ENCODE data around the gene ZNF276.
"Not testable (repeated sequence)": the region's sequence is repeated elsewhere in the genome, so short reads cannot be mapped to it uniquely, and the experiment has no call there.

The ZNF276 gene

DNA sequence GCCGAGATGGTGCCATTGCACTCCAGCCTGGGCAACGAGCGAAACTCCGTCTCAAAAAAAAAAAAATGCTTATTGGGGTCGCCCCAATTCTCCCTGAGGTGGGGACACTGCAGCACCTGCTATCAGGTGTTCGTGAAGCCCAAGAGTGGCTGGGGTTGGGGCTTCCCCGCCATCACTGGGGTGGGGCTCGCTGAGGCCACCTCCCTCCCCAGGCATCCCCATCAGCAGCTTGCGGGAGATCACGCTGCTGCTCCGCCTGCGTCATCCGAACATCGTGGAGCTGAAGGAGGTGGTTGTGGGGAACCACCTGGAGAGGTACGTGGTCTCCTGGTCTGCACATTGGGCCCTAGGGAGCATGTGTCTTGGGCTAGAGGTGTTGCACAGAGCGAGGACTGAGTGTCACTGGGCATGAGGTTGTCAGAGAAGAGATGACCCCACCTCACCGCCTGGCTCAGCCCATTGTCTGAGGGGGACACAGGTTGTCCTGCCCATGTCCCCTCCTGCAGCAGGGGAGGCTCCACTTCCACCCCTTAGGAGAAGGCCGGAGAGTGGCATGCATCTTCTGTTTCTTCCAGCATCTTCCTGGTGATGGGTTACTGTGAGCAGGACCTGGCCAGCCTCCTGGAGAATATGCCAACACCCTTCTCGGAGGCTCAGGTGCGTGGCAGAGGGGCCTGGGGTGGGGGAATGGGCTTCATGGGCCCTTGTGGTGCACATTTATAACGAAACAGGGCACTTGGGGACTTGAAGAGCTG, 29.9 kb upstream of the ZNF276 start:
- no peaks in the 10 kb centered on the region for H3K27me3 ChIP-seq (ENCODE audit: insufficient read depth, low read depth, severe bottlenecking)
- no peak overlapping the region for H3K4me3 ChIP-seq (ENCODE audit: low read depth, low read length)
- no peak for DNase-seq
- no peak overlapping the region for H3K27ac ChIP-seq
- peaks cover 8% of the 10 kb centered on the region; the same call in 1 of the 2 replicates for H3K36me3 ChIP-seq
- TF ChIP-seq, protein P1, sequence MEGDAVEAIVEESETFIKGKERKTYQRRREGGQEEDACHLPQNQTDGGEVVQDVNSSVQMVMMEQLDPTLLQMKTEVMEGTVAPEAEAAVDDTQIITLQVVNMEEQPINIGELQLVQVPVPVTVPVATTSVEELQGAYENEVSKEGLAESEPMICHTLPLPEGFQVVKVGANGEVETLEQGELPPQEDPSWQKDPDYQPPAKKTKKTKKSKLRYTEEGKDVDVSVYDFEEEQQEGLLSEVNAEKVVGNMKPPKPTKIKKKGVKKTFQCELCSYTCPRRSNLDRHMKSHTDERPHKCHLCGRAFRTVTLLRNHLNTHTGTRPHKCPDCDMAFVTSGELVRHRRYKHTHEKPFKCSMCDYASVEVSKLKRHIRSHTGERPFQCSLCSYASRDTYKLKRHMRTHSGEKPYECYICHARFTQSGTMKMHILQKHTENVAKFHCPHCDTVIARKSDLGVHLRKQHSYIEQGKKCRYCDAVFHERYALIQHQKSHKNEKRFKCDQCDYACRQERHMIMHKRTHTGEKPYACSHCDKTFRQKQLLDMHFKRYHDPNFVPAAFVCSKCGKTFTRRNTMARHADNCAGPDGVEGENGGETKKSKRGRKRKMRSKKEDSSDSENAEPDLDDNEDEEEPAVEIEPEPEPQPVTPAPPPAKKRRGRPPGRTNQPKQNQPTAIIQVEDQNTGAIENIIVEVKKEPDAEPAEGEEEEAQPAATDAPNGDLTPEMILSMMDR (IDR thresholded peaks at IDR 0.05; ENCODE audit: low read depth, low read length), result no peak
- H3K9me3 ChIP-seq (ENCODE audit: severe bottlenecking), result no peaks in the 10 kb centered on the region

DNA sequence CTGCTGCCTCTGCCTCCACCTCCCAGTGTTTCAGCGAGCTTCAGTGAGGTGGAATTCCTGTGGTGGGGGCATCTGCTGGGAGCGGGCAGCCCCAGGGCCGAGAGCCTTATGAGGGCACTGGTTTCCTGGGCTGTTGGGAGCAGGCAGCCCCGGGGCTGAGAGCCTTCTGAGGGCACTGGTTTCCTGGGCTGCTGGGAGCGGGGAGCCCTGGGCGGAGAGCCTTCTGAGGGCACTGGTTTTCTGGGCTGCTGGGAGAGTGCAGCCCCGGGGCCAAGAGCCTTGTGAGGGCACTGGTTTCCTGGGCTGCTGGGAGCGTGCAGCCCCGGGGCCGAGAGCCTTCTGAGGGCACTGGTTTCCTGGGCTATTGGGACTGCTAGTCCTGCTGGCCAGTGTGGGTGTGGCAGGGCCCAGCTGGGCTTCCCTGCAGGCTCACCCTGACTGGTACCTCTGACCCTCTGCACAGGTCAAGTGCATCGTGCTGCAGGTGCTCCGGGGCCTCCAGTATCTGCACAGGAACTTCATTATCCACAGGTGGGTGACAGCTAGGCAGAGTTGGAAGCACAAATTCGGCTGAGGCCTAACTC, 29.3 kb upstream of the ZNF276 start:
- Histone ChIP-seq H3K27me3 (ENCODE audit: insufficient read depth, low read depth, severe bottlenecking) (no peaks in the 10 kb centered on the region), H3K27ac (no peak overlapping the region), H3K4me3 (ENCODE audit: low read depth, low read length) (no peak overlapping the region), H3K9me3 (ENCODE audit: severe bottlenecking) (no peaks in the 10 kb centered on the region), H3K36me3 (peaks cover 8% of the 10 kb centered on the region; the same call in 1 of the 2 replicates)
- DNase-seq, result no peak
- TF ChIP-seq, protein P1 (IDR thresholded peaks at IDR 0.05; ENCODE audit: low read depth, low read length), result no peak

DNA sequence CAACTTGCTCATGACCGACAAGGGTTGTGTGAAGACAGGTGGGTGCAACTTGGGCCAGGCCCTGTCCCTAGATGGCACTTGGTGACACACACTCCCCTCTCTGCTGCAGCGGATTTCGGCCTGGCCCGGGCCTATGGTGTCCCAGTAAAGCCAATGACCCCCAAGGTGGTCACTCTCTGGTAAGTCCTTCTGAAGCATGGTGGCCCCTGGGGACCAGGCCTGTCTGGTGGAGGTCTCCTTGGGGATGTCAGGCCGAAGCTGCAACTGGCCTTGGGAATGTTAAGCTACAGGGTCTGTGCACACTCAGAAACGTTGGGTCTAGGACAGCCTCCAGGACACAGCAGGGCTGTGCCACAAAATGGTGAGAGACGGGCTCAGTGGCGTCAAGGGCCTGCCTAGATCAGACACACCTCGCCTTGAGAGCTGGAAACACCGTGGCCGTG, 28.0 kb upstream of the ZNF276 start:
- TF ChIP-seq, protein P1 (IDR thresholded peaks at IDR 0.05; ENCODE audit: low read depth, low read length), result no peak
- no peak for DNase-seq
- Histone ChIP-seq H3K36me3 (peaks cover 8% of the 10 kb centered on the region; the same call in 1 of the 2 replicates), H3K9me3 (ENCODE audit: severe bottlenecking) (no peaks in the 10 kb centered on the region), H3K27ac (no peak overlapping the region), H3K27me3 (ENCODE audit: insufficient read depth, low read depth, severe bottlenecking) (no peaks in the 10 kb centered on the region), H3K4me3 (ENCODE audit: low read depth, low read length) (no peak overlapping the region)

DNA sequence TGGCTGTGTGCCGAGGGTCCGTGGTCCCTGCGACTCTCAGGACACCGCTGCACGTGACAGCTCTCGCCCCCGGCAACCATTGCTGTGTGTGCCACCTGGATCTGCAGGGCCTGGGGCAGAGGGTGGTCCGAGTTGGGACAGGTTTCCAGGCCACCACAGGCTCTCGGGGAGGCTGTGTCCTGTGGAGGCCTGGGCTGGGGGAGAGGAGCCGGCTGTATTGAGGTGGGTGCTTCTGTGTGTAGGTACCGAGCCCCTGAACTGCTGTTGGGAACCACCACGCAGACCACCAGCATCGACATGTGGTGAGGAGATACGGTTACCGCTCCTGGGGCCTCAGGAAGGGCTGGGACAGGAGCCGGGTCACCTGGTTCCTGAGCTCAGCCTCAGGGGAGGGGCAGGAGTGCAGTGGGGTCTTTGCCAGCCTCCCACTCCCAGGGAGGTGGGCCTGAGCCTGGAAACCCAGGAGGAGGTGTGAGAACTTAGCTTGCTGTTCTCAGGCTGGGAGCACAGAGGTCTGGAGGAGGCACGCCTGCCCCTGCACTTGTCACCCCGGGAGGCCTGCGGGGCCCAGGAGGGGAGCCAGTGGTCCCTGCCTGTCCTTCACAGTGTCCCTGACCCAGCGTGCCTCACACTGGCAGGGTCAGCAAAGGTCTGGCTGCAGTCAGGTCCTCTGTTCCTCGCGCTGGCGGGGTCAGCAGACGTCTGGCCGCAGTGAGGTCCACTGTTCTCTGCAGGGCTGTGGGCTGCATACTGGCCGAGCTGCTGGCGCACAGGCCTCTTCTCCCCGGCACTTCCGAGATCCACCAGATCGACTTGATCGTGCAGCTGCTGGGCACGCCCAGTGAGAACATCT, 27.2 kb upstream of the ZNF276 start:
- peaks cover 8% of the 10 kb centered on the region; the same call in 1 of the 2 replicates for H3K36me3 ChIP-seq

DNA sequence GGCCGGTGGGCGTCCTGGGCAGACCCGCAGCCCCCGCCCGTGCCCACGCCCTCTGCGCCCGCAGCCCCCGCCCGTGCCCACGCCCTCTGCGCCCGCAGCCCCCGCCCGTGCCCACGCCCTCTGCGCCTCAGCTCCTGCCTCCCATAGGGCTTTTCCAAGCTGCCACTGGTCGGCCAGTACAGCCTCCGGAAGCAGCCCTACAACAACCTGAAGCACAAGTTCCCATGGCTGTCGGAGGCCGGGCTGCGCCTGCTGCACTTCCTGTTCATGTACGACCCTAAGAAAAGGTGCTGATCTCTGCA, 26.6 kb upstream of the ZNF276 start:
- H3K36me3 ChIP-seq; H3K27ac ChIP-seq; H3K4me3 ChIP-seq (ENCODE audit: low read depth, low read length); DNase-seq; H3K9me3 ChIP-seq (ENCODE audit: severe bottlenecking); H3K27me3 ChIP-seq (ENCODE audit: insufficient read depth, low read depth, severe bottlenecking): not testable (repeated sequence)

More for the DNA sequence above, 27.2 kb upstream of the ZNF276 start:
- DNase-seq, result no peak
- TF ChIP-seq, protein P1 (IDR thresholded peaks at IDR 0.05; ENCODE audit: low read depth, low read length), result no peak
- Histone ChIP-seq H3K27me3 (ENCODE audit: insufficient read depth, low read depth, severe bottlenecking) (no peaks in the 10 kb centered on the region), H3K4me3 (ENCODE audit: low read depth, low read length) (no peak overlapping the region), H3K27ac (no peak overlapping the region), H3K9me3 (ENCODE audit: severe bottlenecking) (no peaks in the 10 kb centered on the region)
